Activated T-cell treated with anti-CD3 and anti-CD28 coated beads, Interleukin-2, amount 50 U/mL, for 24 hours (primary cell): ENCODE results near the gene CDCA4.

Experiments
- DNase-seq: peaks from one replicate; pipeline ENCODE4 v3.0.0-alpha.2; 2020
- H3K27ac Mint-ChIP-seq: 2 replicates; pipeline ENCODE4 v1.8.0; 2020; ENCODE audit warnings: mild to moderate bottlenecking, mixed read lengths
- H3K27me3 Mint-ChIP-seq: 2 replicates; pipeline ENCODE4 v1.8.0; 2020; ENCODE audit warnings: mixed read lengths
- H3K36me3 Mint-ChIP-seq: 2 replicates; pipeline ENCODE4 v1.8.0; 2020; ENCODE audit warnings: low read depth, mixed read lengths
- H3K4me1 Mint-ChIP-seq: 2 replicates; pipeline ENCODE4 v1.8.0; 2020; ENCODE audit warnings: low read depth, mixed read lengths
- H3K4me3 Mint-ChIP-seq: 2 replicates; pipeline ENCODE4 v1.8.0; 2020; ENCODE audit warnings: mild to moderate bottlenecking, moderate library complexity, mixed read lengths
- H3K9me3 Mint-ChIP-seq: 2 replicates; pipeline ENCODE4 v1.8.0; 2020; ENCODE audit warnings: mixed read lengths

Gene CDCA4

DNA sequence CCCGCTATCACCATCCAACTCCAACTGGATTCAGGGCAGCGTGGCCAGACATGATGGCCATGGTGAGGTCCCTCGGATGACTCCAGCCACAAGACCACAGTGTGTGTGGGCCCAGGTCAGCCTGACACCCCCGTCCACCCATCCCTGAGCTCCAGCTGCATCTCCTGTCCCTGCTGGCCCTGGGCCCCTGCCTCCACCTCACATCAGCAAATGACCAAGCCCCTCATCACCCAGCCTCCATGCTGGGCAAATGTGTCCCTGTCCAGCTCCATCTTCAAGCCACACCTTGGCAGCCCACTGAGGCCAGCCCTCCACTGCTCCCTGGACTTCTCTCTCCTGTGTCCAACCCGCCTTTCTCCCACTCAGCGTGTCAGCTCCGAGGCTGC is 41.2 kb upstream of the CDCA4 start:
- Mint-ChIP-seq H3K9me3 (no peaks in the 10 kb centered on the region), H3K4me1 (peaks cover 83% of the 10 kb centered on the region), H3K4me3 (peak overlapping the region; percentile 90), H3K27me3 (no peaks in the 10 kb centered on the region), H3K36me3 (peaks cover 52% of the 10 kb centered on the region), H3K27ac (peak overlapping the region; percentile 94)
- no peak for DNase-seq

DNA sequence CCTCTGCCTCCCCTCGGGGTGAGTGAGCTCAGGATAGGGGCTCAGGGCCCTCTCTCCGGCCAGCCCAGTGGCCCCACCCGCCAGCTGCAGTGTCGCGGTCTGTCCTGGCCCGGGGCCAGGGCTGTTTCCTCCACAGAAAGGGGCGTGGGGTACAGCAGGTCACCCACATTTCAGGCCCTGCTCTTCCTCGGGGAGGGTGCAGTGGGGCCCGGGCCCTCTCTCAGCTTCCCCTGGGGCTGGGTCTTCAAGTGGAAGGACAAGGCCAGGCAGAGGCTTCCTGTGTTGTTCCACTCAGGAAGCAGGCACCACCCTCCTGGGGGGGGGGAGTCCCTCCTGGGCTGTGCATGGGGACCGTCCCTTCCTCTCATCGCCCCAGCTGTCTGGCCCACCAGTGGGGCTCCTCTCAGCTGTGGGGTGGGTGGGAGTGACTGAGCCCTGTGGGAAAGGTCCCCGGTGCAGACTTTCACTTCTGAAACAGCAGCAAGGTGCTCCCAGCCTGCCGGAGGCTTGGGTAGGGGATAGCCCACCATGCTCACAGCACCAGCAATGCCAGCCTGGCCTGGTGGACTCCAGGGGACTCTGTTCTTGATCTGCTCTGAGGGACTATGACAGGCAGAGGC is 40.7 kb upstream of the CDCA4 start:
- peaks cover 79% of the 10 kb centered on the region for H3K4me1 Mint-ChIP-seq
- peak; percentile 78 for DNase-seq
- no peaks in the 10 kb centered on the region for H3K27me3 Mint-ChIP-seq
- H3K27ac Mint-ChIP-seq = peak overlapping the region; percentile 94
- no peaks in the 10 kb centered on the region for H3K9me3 Mint-ChIP-seq
- H3K36me3 Mint-ChIP-seq = peaks cover 58% of the 10 kb centered on the region
- H3K4me3 Mint-ChIP-seq = peak overlapping the region; percentile 90

DNA sequence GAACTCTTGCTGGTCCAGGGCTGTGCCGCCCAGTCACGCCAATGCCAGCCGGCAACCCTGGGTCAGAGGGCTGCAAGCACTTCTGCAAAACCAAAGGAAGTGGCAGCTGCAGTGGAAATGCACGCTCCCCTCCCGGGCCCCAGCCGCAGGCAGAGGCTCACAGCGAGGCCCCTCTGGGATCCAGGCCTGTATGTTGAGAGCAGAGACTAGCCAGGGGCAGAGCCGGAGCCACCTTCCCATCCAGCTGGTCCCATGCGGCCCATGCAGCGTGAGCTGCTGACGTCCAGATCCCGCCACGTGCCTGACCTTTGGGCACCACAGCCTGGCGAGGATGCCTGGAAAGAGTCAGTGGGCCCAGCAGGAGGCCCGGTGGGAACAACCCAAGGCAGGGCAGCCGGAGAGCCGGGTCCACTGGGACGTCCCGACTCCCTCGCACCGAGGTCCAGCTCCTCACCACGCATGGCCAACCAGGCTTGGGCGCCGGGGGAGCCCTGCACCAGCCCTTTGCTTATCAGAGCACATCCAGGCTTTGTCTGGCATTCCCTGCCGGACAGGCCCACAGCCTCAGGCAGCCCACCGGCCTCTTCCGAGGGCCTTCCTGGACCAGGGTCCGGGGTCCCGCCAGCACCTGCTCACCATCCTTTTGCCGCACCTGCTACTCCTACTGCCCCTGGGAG is 40.0 kb upstream of the CDCA4 start:
- H3K36me3 Mint-ChIP-seq = peaks cover 64% of the 10 kb centered on the region
- peak overlapping the region; percentile 94 for H3K27ac Mint-ChIP-seq
- H3K9me3 Mint-ChIP-seq = no peaks in the 10 kb centered on the region
- peaks cover 72% of the 10 kb centered on the region for H3K4me1 Mint-ChIP-seq
- no peaks in the 10 kb centered on the region for H3K27me3 Mint-ChIP-seq
- peak; percentile 73 for DNase-seq
- peak overlapping the region; percentile 90 for H3K4me3 Mint-ChIP-seq

DNA sequence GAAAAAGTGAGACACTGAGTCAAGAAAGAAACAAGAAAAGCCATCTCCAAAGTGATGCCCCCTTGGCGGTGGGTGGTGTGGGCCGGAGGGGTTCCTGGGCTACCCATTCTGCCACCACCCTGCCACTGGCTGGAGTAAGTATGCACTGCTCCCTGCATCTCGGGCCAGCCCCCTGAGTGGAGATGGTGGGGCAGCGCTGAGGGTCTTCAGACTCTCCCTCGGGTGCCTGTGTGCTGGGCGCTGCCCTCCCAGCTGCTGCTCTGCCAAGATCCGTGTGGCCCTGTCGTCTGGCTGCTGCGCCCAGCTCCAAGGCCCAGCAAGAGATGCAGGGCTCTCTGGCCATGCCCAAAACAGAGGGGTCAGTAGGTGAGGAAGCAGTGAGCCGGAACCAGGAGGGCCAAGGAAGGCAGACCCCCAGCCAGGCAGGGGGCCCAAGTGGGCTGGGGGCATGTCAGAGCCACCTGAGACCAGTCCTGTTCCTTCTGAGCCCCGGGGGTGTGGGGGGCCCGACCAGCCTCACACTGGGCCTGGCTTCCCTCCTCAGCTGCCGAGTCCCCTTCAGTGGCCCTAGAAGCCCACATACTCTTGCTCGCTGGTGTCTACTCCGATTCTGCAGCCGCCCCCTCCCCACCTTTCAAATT is 39.2 kb upstream of the CDCA4 start:
- Mint-ChIP-seq H3K4me1 (peaks cover 70% of the 10 kb centered on the region), H3K9me3 (no peaks in the 10 kb centered on the region)

DNA sequence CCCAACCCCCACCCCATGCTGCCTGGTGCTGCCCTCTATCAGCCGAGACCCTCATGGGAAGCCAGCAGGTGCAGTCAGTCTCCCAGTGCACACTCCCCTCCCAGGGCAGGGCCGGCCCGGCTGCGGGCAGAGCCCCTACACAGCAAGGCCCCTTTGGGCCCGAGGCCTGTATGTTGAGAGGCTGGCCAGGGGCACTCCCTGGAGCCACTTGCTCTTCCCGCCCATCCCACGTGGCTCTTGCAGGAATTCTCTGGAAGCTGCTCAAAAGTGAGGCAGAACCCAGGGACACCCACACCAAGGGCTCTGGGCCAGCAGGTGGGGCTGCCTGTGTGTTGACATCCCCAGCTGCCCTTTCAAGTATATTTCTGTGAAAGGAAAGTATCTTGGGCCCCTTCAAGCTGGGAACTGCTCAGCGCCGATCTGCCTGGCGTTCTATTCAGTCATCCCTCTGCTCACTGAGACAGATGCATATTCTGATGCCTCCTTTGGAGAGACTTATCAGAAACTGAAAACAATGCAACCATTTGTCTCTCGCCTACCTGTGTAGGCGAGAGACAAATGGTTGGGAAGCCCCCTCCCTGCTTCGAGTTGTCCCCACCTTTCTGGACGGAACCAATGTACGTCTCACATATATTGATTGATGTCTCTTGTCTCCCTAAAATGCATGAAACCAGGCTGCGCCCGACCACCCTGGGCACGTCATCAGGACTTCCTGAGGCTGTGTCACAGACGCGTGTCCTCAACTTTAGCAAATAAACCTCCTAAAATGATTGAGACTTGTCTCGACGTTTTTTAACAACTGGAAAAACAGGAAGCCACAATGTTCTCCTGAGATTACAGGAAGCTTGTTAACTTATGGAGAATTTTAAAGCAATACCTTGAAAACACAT is 38.4 kb upstream of the CDCA4 start:
- Mint-ChIP-seq H3K4me3 (peak overlapping the region; percentile 90), H3K27ac (peak overlapping the region; percentile 94), H3K9me3 (no peaks in the 10 kb centered on the region), H3K4me1 (peaks cover 64% of the 10 kb centered on the region), H3K36me3 (peaks cover 68% of the 10 kb centered on the region), H3K27me3 (no peaks in the 10 kb centered on the region)
- DNase-seq = peak; percentile 74

More for the DNA sequence above, 39.2 kb upstream of the CDCA4 start:
- Mint-ChIP-seq H3K27ac (peak overlapping the region; percentile 94), H3K36me3 (peaks cover 70% of the 10 kb centered on the region), H3K4me3 (peak overlapping the region; percentile 90), H3K27me3 (no peaks in the 10 kb centered on the region)
- peak; percentile 57 for DNase-seq

DNA sequence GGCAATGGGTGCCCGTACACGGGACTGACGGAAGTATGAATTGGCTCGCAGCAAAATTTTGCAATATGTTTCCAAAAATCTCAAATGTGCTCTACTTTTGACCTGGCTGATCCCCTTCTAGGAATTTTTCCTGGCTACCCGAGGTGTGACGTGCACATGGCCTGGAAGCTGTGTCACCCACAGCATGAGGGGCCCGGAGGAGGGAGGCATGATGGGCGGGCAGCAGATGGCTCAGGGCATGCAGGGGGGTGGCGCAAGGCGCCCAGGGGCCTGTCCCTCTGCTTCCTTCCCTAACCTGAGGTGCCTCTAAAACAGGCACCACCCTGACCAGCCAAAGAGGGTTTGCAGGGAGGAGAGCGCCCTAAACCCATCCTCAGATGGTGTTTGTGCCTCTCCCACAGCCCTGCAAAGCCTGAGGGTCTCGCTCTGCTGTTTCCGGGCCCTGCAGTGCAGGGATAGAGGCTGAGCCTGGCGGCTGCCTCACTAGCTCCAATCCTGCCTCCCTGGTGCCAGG is 37.7 kb upstream of the CDCA4 start:
- H3K4me1 Mint-ChIP-seq = peaks cover 61% of the 10 kb centered on the region
- H3K36me3 Mint-ChIP-seq = peaks cover 72% of the 10 kb centered on the region
- no peak overlapping the region for H3K4me3 Mint-ChIP-seq
- no peaks in the 10 kb centered on the region for H3K27me3 Mint-ChIP-seq
- no peaks in the 10 kb centered on the region for H3K9me3 Mint-ChIP-seq
- DNase-seq = peak; percentile 35
- peak overlapping the region; percentile 94 for H3K27ac Mint-ChIP-seq

DNA sequence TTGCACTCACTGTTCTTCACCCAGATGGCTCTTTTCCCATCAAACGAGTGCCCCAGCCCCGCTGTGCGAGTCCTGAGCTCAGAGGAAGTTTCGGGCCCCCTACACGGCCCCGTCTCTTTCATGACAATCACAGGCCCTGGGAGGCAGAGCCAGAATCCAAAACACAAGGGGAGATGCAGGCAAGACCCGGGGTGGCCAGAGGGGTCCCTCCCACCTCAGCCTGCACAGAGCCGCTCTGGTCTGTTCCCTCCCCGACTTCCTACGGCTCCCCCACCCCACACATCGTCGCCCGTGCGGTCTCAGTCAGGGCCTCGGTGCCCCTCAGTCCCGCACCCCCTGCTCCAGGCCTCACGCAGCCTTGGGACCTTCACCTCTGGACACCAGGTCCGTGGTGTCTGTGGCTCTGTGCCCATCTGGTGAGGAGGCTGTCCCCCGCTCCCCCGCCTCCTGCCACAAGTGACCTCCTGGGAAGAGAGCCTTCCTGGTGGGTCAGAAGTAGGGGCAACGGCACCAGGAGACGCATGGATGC is 35.5 kb upstream of the CDCA4 start:
- peak overlapping the region; percentile 44 for H3K27ac Mint-ChIP-seq
- no peak for DNase-seq
- peaks cover 78% of the 10 kb centered on the region for H3K36me3 Mint-ChIP-seq
- H3K4me3 Mint-ChIP-seq = no peak overlapping the region
- H3K9me3 Mint-ChIP-seq = no peaks in the 10 kb centered on the region
- H3K4me1 Mint-ChIP-seq = peaks cover 43% of the 10 kb centered on the region
- no peaks in the 10 kb centered on the region for H3K27me3 Mint-ChIP-seq

DNA sequence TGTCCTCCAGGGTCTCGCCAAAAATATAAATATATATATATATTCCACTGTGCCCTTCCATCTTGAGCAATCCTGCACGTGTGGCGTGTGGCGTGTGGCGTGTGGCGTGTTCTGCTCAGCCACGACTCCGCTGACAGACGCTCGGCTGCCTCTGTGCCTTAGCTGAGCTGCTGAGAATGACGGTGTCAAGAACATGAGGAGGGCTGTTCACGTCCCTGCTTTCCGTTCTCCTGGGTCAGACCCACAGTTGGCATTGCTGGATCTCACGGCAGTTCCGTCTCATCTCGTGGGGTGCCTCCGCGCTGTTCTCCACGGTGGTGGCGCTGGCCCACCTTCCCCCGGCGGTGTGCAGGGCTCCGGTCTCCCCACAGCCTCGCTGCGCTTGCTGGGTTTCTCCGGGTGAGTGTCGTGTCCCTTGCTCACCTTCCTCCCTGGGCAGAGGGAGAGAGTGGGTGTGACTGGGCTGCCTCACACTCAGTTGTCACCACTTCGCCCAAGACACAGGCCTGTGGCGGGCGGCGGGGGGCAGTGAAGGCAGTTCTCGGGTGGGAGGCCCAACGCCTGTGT is 34.9 kb upstream of the CDCA4 start:
- no peak overlapping the region for H3K4me3 Mint-ChIP-seq
- no peak for DNase-seq
- peaks cover 83% of the 10 kb centered on the region for H3K36me3 Mint-ChIP-seq
- no peaks in the 10 kb centered on the region for H3K27me3 Mint-ChIP-seq
- H3K4me1 Mint-ChIP-seq = peaks cover 39% of the 10 kb centered on the region
- H3K9me3 Mint-ChIP-seq = no peaks in the 10 kb centered on the region
- no peak overlapping the region for H3K27ac Mint-ChIP-seq

DNA sequence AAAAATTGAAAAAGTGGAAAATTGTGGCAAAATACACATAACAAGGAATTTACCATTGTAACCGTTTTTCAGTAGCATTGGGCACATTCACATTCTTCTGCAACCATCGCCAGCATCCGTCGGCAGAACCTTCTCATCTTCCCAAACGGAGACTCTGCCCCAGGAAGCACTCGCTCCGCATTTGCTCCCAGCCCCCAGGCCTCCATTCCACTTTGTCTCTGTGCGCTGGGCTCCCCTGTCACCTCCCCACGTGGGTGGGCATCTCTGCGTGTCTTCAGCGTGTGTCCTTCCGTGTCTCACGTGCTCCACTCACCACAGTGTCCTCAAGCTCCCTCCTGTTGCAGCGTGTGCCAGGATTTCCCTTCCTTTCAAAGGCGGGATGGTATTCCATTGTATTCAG is 34.5 kb upstream of the CDCA4 start:
- H3K4me1 Mint-ChIP-seq = peaks cover 34% of the 10 kb centered on the region
- no peak overlapping the region for H3K4me3 Mint-ChIP-seq
- H3K9me3 Mint-ChIP-seq = no peaks in the 10 kb centered on the region
- peaks cover 85% of the 10 kb centered on the region for H3K36me3 Mint-ChIP-seq
- peak overlapping the region; percentile 34 for H3K27ac Mint-ChIP-seq
- no peak for DNase-seq
- no peaks in the 10 kb centered on the region for H3K27me3 Mint-ChIP-seq

DNA sequence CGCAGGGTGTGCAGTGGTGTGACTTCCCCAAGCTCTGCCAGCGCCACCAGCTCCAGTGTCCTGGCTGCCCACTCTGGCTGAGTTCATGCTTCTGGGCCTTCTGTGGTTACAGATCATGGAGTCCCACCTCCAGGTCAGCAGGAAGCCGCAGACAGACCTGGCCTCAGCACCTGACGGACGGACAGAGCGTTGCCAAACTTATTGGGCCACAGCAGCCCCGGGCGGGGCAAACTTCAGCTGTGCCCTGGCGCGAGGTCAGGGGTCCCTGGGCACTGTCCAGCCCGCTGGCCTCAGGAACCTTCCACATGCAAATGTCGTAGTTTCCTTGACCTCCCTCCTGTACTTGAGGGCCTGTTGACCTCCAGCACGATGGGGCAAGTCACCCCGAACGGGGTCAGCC is 33.1 kb upstream of the CDCA4 start:
- no peak for DNase-seq
- no peaks in the 10 kb centered on the region for H3K9me3 Mint-ChIP-seq
- no peak overlapping the region for H3K4me3 Mint-ChIP-seq
- no peaks in the 10 kb centered on the region for H3K27me3 Mint-ChIP-seq
- H3K27ac Mint-ChIP-seq = peak overlapping the region; percentile 74
- H3K36me3 Mint-ChIP-seq = peaks cover 86% of the 10 kb centered on the region
- peaks cover 20% of the 10 kb centered on the region for H3K4me1 Mint-ChIP-seq

DNA sequence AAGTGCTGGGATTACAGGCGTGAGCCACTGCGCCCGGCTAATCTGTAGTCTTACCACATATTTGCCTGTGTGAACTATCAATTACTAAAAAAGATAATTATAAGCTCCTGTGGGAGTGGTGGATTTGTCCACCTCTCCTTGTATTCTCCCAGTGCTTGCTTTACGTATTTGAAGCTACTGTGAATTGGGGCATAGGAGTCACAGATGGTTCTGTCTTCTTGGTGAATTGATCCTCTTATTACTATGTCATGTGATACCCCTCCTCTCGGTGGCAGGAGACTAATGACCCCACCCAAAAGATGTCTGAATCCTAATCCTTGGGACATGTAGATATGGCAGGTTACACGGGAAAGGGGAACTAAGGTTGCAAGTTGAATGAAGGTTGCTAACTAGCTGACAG is 32.5 kb upstream of the CDCA4 start:
- no peak for DNase-seq
- Mint-ChIP-seq H3K4me3 (no peak overlapping the region), H3K27ac (peak overlapping the region; percentile 74), H3K4me1 (peaks cover 15% of the 10 kb centered on the region), H3K36me3 (peaks cover 86% of the 10 kb centered on the region), H3K27me3 (no peaks in the 10 kb centered on the region), H3K9me3 (no peaks in the 10 kb centered on the region)

DNA sequence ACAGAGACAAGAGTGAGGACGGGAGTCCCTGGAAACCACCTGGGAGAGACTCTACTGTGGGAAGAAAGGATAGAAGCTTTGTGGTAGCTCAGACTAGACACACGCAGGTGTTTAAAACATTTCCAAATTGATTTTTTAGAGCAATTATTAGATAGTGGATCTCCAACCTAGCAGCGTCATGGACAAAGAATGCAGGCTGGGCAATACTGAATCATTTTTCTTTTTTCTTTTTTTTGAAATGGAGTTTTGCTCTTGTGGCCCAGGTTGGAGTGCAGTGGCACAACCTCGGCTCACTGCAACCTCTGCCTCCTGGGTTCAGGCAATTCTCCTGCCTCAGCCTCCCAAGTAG is 31.2 kb upstream of the CDCA4 start:
- Mint-ChIP-seq H3K27ac (no peak overlapping the region), H3K9me3 (no peaks in the 10 kb centered on the region), H3K36me3 (peaks cover 81% of the 10 kb centered on the region), H3K4me3 (no peak overlapping the region), H3K4me1 (peaks cover 10% of the 10 kb centered on the region), H3K27me3 (no peaks in the 10 kb centered on the region)
- no peak for DNase-seq

DNA sequence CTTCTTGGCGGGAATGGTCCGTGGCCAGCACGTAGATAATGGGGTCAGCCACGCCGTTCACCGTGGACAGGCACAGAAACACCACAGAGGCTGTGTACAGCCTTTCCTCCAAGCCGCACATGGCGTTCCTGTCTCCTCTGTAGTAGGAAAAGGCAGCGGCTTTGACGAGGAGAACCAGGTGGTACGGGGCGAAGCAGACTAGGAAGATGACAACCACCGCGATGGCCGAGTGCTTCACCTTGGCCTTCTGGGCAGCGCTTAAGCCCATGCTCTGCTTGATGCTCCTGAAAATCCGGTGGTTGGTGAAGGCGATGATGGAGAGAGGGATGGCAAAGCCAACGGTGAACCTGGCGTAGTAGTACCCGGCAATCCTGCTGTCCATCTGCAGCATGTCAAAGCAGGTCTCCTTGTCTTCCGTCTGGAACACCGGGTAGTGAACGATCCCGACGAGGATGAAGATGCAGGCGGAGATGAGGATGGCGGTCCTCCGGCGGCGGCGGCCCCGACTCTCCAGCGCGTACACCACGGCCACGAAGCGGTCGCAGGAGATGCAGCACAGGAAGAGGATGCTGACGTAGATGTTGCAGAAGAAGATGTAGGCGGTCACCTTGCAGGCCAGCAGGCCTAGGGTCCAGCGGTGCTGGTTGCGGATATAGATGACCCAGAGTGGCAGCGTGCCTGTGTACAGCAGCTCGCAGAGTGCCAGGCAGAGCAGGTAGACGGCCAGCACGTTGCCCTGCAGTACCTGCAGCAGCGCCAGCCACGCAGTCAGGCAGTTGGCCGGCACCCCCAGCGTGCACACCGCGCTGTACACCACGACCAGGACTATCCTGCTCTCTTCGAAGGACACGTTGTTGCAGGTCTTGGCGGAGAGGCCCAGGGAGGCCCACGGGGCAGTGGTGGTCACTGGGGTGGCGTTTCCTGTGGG is 30.6 kb upstream of the CDCA4 start:
- peaks cover 8% of the 10 kb centered on the region for H3K4me1 Mint-ChIP-seq
- H3K27ac Mint-ChIP-seq = no peak overlapping the region
- DNase-seq = no peak
- H3K27me3 Mint-ChIP-seq = no peaks in the 10 kb centered on the region
- H3K36me3 Mint-ChIP-seq = peaks cover 75% of the 10 kb centered on the region
- no peak overlapping the region for H3K4me3 Mint-ChIP-seq
- H3K9me3 Mint-ChIP-seq = no peaks in the 10 kb centered on the region
